ENCODE results near the gene FBXW8. TPM values are rescaled to one million over a fixed set of nuclear protein-coding genes. Genes with fewer than 3 reads are reported as not detected.

Gene FBXW8
- polyA plus RNA-seq, 2 of the 4 experiments (the other 2 are of a cell fraction): 9.8 to 15.7 TPM

DNA sequence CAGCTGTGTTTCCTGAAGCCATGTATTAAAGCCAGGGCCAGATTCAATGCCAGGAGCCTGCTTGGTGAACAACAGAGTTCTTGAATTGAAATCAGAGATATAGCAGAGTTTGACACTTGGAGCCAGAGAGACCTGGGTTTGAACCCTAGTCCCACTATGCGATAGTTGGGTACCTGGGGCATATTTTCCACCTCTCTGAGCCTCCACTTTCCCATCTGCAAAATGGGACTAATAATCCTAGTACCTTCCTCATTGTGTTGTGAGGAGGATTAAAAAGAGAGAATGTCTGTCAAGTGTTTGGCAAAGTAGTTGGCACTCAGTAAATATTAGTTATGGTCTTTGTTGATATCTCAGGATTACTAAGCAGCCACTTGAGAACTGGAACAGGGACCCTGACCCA, 23.5 kb upstream of the FBXW8 start:
- no peak for FAIRE-seq
- no peak overlapping the region for H3K4me3 ChIP-seq
- no peak for DNase-seq (ENCODE audit: low read depth in 1 of 2, low spot score in 1 of 2)
- no peak for TF ChIP-seq HEYL (CRISPR knock-in tag; IDR thresholded peaks at IDR 0.05)
- no peak for TF ChIP-seq MYC (IDR thresholded peaks at IDR 0.05; ENCODE audit: borderline replicate concordance, low read length)
- H3K4me1 ChIP-seq: peaks cover 3% of the 10 kb centered on the region; the same call in 1 of the 3 replicates
- H3K27ac ChIP-seq: no peak overlapping the region
- CTCF ChIA-PET: no interaction called here
- ATAC-seq: no peak
- H3K4me2 ChIP-seq: no peak overlapping the region
- 12% methylated on average over 1 of the region's 1 CpG for WGBS (ENCODE audit: missing lambda C conversion rate)
- POLR2A ChIA-PET: no interaction called here
- H3K9me3 ChIP-seq: no peaks in the 10 kb centered on the region

DNA sequence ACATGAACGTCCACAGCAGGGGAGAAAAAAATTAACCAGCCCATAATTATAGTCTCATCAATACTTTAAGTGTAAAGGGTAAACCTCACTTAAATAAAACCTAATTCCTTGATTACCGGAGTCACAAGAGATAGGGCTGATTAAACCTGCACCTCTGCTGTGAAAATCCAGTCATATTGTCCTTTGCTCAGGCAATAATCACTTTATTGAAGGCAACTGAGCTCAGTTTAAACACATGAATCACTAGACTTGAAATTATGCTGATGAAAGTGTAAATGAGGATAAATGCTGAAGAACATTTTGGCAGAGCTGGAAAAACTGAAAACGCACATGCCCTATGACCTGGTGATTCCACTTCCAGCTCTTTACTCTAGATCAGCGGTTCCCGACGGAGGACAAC, 22.9 kb upstream of the FBXW8 start:
- H3K4me3 ChIP-seq: no peak overlapping the region
- no peak overlapping the region for H3K4me2 ChIP-seq
- POLR2A ChIA-PET: no interaction called here
- no peaks in the 10 kb centered on the region for H3K4me1 ChIP-seq
- no peaks in the 10 kb centered on the region for H3K9me3 ChIP-seq
- DNase-seq (ENCODE audit: low read depth in 1 of 2, low spot score in 1 of 2): no peak
- ATAC-seq: no peak
- H3K27ac ChIP-seq: no peak overlapping the region
- CTCF ChIA-PET: interaction anchor here (0.7 kb wide), 1 partner anchor 8 kb away, joined by 3 read pairs; no protein-coding TSS in a partner anchor
- FAIRE-seq: no peak
- TF ChIP-seq MAFK (IDR thresholded peaks at IDR 0.05; ENCODE audit: partially characterized antibody): peak; percentile 49
- TF ChIP-seq ESRRA (IDR thresholded peaks at IDR 0.05; ENCODE audit: borderline replicate concordance, low read length): no peak
- 63% methylated on average over 6 of the region's 6 CpGs for WGBS (ENCODE audit: missing lambda C conversion rate)

DNA sequence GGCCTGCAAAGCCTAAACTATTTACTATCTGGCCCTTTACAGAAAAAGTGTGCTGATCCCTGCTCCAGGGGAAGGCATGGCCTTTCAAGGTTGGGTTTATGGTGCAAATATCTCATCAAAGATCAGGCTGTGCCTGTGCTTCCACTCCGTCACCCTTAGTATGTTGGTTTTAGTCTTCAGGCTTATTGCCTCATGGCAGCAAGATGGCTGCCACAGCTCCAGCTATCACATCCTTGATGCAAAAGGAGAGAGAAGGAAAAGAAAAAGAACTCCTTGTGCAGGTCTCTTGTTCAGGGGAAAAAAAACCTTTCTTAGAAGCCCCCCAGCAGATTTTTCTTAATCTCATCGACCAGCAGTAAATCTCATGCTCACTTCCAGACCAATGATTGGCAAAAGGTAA, 20.4 kb upstream of the FBXW8 start:
- DNase-seq (ENCODE audit: low read depth in 1 of 2, low spot score in 1 of 2) (no peak), ATAC-seq (no peak), FAIRE-seq (no peak)
- POLR2A ChIA-PET: no interaction called here
- CTCF ChIA-PET: interaction anchor here (0.5 to 1.9 kb wide), 2 partner anchors 7 to 79 kb away, joined by 3 to 10 read pairs; no protein-coding TSS in a partner anchor
- TF ChIP-seq SREBF2 (IDR thresholded peaks at IDR 0.05): no peak
- TF ChIP-seq ZC3H11A (IDR thresholded peaks at IDR 0.05): no peak
- no peak for TF ChIP-seq NR3C1 (IDR thresholded peaks at IDR 0.05)
- TF ChIP-seq EP300 (IDR thresholded peaks at IDR 0.05): no peak
- TF ChIP-seq KDM1A (IDR thresholded peaks at IDR 0.05; ENCODE audit: low read depth): no peak
- TF ChIP-seq ZNF302 (CRISPR knock-in tag; IDR thresholded peaks at IDR 0.05): no peak
- TF ChIP-seq JUNB (IDR thresholded peaks at IDR 0.05): no peak
- TF ChIP-seq, protein P1, sequence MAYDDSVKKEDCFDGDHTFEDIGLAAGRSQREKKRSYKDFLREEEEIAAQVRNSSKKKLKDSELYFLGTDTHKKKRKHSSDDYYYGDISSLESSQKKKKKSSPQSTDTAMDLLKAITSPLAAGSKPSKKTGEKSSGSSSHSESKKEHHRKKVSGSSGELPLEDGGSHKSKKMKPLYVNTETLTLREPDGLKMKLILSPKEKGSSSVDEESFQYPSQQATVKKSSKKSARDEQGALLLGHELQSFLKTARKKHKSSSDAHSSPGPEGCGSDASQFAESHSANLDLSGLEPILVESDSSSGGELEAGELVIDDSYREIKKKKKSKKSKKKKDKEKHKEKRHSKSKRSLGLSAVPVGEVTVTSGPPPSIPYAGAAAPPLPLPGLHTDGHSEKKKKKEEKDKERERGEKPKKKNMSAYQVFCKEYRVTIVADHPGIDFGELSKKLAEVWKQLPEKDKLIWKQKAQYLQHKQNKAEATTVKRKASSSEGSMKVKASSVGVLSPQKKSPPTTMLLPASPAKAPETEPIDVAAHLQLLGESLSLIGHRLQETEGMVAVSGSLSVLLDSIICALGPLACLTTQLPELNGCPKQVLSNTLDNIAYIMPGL (CRISPR knock-in tag; IDR thresholded peaks at IDR 0.05; ENCODE audit: borderline replicate concordance): no peak
- TF ChIP-seq CHD4 (IDR thresholded peaks at IDR 0.05; ENCODE audit: borderline replicate concordance): no peak
- no peak for TF ChIP-seq HOXB13 (CRISPR knock-in tag; IDR thresholded peaks at IDR 0.05; ENCODE audit: low read depth)
- TF ChIP-seq, protein P2, sequence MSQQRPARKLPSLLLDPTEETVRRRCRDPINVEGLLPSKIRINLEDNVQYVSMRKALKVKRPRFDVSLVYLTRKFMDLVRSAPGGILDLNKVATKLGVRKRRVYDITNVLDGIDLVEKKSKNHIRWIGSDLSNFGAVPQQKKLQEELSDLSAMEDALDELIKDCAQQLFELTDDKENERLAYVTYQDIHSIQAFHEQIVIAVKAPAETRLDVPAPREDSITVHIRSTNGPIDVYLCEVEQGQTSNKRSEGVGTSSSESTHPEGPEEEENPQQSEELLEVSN (IDR thresholded peaks at IDR 0.05; ENCODE audit: borderline replicate concordance, low read depth): no peak
- TF ChIP-seq TFCP2L1 (CRISPR knock-in tag; IDR thresholded peaks at IDR 0.05): no peak
- TF ChIP-seq MYC (IDR thresholded peaks at IDR 0.05; ENCODE audit: borderline replicate concordance, low read length): no peak
- no peak for TF ChIP-seq RCOR1 (IDR thresholded peaks at IDR 0.05; ENCODE audit: low read depth, low read length)
- TF ChIP-seq, protein P3, sequence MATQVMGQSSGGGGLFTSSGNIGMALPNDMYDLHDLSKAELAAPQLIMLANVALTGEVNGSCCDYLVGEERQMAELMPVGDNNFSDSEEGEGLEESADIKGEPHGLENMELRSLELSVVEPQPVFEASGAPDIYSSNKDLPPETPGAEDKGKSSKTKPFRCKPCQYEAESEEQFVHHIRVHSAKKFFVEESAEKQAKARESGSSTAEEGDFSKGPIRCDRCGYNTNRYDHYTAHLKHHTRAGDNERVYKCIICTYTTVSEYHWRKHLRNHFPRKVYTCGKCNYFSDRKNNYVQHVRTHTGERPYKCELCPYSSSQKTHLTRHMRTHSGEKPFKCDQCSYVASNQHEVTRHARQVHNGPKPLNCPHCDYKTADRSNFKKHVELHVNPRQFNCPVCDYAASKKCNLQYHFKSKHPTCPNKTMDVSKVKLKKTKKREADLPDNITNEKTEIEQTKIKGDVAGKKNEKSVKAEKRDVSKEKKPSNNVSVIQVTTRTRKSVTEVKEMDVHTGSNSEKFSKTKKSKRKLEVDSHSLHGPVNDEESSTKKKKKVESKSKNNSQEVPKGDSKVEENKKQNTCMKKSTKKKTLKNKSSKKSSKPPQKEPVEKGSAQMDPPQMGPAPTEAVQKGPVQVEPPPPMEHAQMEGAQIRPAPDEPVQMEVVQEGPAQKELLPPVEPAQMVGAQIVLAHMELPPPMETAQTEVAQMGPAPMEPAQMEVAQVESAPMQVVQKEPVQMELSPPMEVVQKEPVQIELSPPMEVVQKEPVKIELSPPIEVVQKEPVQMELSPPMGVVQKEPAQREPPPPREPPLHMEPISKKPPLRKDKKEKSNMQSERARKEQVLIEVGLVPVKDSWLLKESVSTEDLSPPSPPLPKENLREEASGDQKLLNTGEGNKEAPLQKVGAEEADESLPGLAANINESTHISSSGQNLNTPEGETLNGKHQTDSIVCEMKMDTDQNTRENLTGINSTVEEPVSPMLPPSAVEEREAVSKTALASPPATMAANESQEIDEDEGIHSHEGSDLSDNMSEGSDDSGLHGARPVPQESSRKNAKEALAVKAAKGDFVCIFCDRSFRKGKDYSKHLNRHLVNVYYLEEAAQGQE (IDR thresholded peaks at IDR 0.05): no peak
- TF ChIP-seq, protein P4, sequence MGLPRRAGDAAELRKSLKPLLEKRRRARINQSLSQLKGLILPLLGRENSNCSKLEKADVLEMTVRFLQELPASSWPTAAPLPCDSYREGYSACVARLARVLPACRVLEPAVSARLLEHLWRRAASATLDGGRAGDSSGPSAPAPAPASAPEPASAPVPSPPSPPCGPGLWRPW (IDR thresholded peaks at IDR 0.05): no peak
- TF ChIP-seq CBX8 (IDR thresholded peaks at IDR 0.05): no peak
- no peak for TF ChIP-seq EHMT2 (IDR thresholded peaks at IDR 0.05; ENCODE audit: low read depth)
- no peak for TF ChIP-seq BHLHE40 (IDR thresholded peaks at IDR 0.05; ENCODE audit: low read depth, low read length)
- Histone ChIP-seq H3K4me1 (no peaks in the 10 kb centered on the region), H3K4me2 (no peak overlapping the region), H3K4me3 (no peak overlapping the region), H3K27ac (no peak overlapping the region), H3K9me3 (no peaks in the 10 kb centered on the region)
- WGBS (ENCODE audit: missing lambda C conversion rate): 72% methylated on average over 2 of the region's 2 CpGs
